SK-N-SH (cell line): Measurements from ENCODE around the gene AFF1. TPM values are rescaled to one million over a fixed set of nuclear protein-coding genes. Genes with fewer than 3 reads are reported as not detected.
A peak's percentile ranks its signal among the peaks of the same experiment; 100 is the strongest.

ENCODE experiments used
- CTCF ChIA-PET: fragments of 300-600, 350-600 bp; formaldehyde crosslinking; extraction: SDS; loops from one replicate; lab custom pipeline; 2021; lab: Yijun Ruan, JAX
- POLR2A ChIA-PET: fragments of 350-600 bp; sonication (Branson Sonifier 250); formaldehyde crosslinking; extraction: SDS; loops from one replicate; lab custom pipeline; 2020; ENCODE audit warnings: antibody characterized with exemption, inconsistent platforms; lab: Yijun Ruan, JAX
- DNase-seq: peaks from one replicate; pipeline ENCODE4 v3.0.0; 2012
- H2AFZ ChIP-seq: fragments of 200-600 bp; sonication (generic); 2 replicates; pipeline ENCODE4 v1.8.1; 2016; ENCODE audit warnings: antibody characterized with exemption, mild to moderate bottlenecking, low read depth
- H3F3A ChIP-seq: fragments of 200-600 bp; sonication (generic); replicated peaks from 2 replicates; pipeline ENCODE3; 2016; ENCODE audit warnings: antibody characterized with exemption, mild to moderate bottlenecking; ENCODE audit not compliant: insufficient read depth
- H3K27ac ChIP-seq, 2 experiments: fragments of 200-500 bp in 1 of 2; fragments of 200-600 bp in 1 of 2; sonication (Bioruptor generic) in 1 of 2; sonication (generic), shearing (Covaris generic) in 1 of 2; 2 replicates each; pipeline versions ENCODE4 v1.5.1 to v1.6.1; 2014 to 2016; ENCODE audit warnings: low read depth in 2 of 2, inconsistent platforms in 1 of 2, low read length in 1 of 2, mild to moderate bottlenecking in 1 of 2, mixed read lengths in 1 of 2
- H3K27me3 ChIP-seq: fragments of 200-600 bp; sonication (generic), shearing (Covaris generic); 2 replicates; pipeline ENCODE4 v1.6.1; 2016; ENCODE audit warnings: mixed run types; ENCODE audit not compliant: insufficient read depth
- H3K36me3 ChIP-seq, 2 experiments: fragments of 200-500 bp in 1 of 2; fragments of 200-600 bp in 1 of 2; sonication (Bioruptor generic) in 1 of 2; sonication (generic) in 1 of 2; replicated peaks in 1 of 2; 2 replicates each; pipeline versions ENCODE3 to v1.5.1; 2014 to 2016; ENCODE audit warnings: low read length in 1 of 2, mild to moderate bottlenecking in 1 of 2; ENCODE audit not compliant: insufficient read depth in 2 of 2, control insufficient read depth in 1 of 2
- H3K4me1 ChIP-seq, 2 experiments: fragments of 200-500 bp in 1 of 2; fragments of 200-600 bp in 1 of 2; sonication (Bioruptor generic) in 1 of 2; sonication (generic), shearing (Covaris generic) in 1 of 2; 2 replicates each; pipeline versions ENCODE4 v1.5.1 to v1.6.1; 2014 to 2016; ENCODE audit warnings: low read depth in 1 of 2, low read length in 1 of 2, mixed run types in 1 of 2; ENCODE audit not compliant: insufficient read depth in 2 of 2, control insufficient read depth in 1 of 2
- H3K4me2 ChIP-seq: fragments of 200-600 bp; sonication (generic), shearing (Covaris generic); 2 replicates; pipeline ENCODE4 v1.6.1; 2017; ENCODE audit warnings: mixed run types
- H3K4me3 ChIP-seq, 2 experiments: fragments of 200-500 bp in 1 of 2; fragments of 200-600 bp in 1 of 2; sonication (Bioruptor generic) in 1 of 2; sonication (generic), shearing (Covaris generic) in 1 of 2; 2 replicates each; pipeline versions ENCODE4 v1.5.1 to v1.8.1; 2014 to 2016; ENCODE audit warnings: low read depth in 2 of 2, inconsistent platforms in 1 of 2, low read length in 1 of 2, mild to moderate bottlenecking in 1 of 2, mixed read lengths in 1 of 2, moderate library complexity in 1 of 2
- H3K79me2 ChIP-seq: fragments of 200-600 bp; sonication (generic); 2 replicates; pipeline ENCODE4 v1.8.1; 2017; ENCODE audit warnings: mild to moderate bottlenecking; ENCODE audit not compliant: insufficient read depth
- H3K9ac ChIP-seq: fragments of 200-600 bp; sonication (generic); 2 replicates; pipeline ENCODE4 v1.6.1; 2017; ENCODE audit warnings: mixed run types
- H3K9me2 ChIP-seq: fragments of 200-600 bp; sonication (generic); 2 replicates; pipeline ENCODE4 v1.6.1; 2017; ENCODE audit warnings: mixed run types
- H3K9me3 ChIP-seq: fragments of 200-600 bp; sonication (generic); 2 replicates; pipeline ENCODE4 v1.6.1; 2017; ENCODE audit warnings: mixed run types, mild to moderate bottlenecking, moderate library complexity
- H4K20me1 ChIP-seq: fragments of 200-600 bp; sonication (generic); 2 replicates; pipeline ENCODE4 v1.6.1; 2017; ENCODE audit warnings: mild to moderate bottlenecking, mixed run types; ENCODE audit not compliant: insufficient read depth
- CHD2 ChIP-seq: fragments of 150-350 bp; IDR thresholded peaks from 2 replicates; pipeline ENCODE4 v1.6.1; 2018; ENCODE audit warnings: low read length; ENCODE audit not compliant: partially characterized antibody
- ELF1 ChIP-seq: IDR thresholded peaks from 2 replicates; pipeline ENCODE4 v1.4.0; 2012
- EZH2phosphoT487 ChIP-seq: fragments of 200-600 bp; sonication (generic); IDR thresholded peaks from 2 replicates; pipeline ENCODE4 v1.6.1; 2017; ENCODE audit warnings: low read depth, mixed run types, mild to moderate bottlenecking, antibody characterized with exemption, moderate library complexity, borderline replicate concordance
- FOSL2 ChIP-seq: IDR thresholded peaks from 2 replicates; pipeline ENCODE4 v1.4.0; 2012; ENCODE audit warnings: low read depth, mild to moderate bottlenecking, moderate library complexity, borderline replicate concordance
- FOXJ3 ChIP-seq: sonication (generic); formaldehyde crosslinking; IDR thresholded peaks from 2 replicates; pipeline ENCODE4 v1.5.1; 2020; ENCODE audit warnings: mild to moderate bottlenecking, missing genetic modification reagents
- FOXM1 ChIP-seq: IDR thresholded peaks from 2 replicates; pipeline ENCODE4 v1.4.0; 2012; ENCODE audit warnings: low read depth, mild to moderate bottlenecking
- GATA2 ChIP-seq: sonication (generic); formaldehyde crosslinking; IDR thresholded peaks from 2 replicates; pipeline ENCODE4 v1.5.0; 2020; ENCODE audit warnings: mild to moderate bottlenecking, missing genetic modification reagents
- JUND ChIP-seq: IDR thresholded peaks from 2 replicates; pipeline ENCODE4 v1.4.0; 2012
- MEF2A ChIP-seq: IDR thresholded peaks from 2 replicates; pipeline ENCODE4 v1.4.0; 2012; ENCODE audit warnings: low read depth, borderline replicate concordance
- MXI1 ChIP-seq: IDR thresholded peaks from 2 replicates; pipeline ENCODE4 v1.6.1; 2012; ENCODE audit warnings: mild to moderate bottlenecking, low read depth, low read length, improper control_type of control experiment
- NFIC ChIP-seq: IDR thresholded peaks from 2 replicates; pipeline ENCODE4 v1.4.0; 2012; ENCODE audit warnings: borderline replicate concordance
- NRF1 ChIP-seq: IDR thresholded peaks from 2 replicates; pipeline ENCODE4 v1.6.1; 2012; ENCODE audit warnings: low read depth, mild to moderate bottlenecking, low read length
- PBX3 ChIP-seq: IDR thresholded peaks from 2 replicates; pipeline ENCODE4; 2012
- POLR2AphosphoS5 ChIP-seq: IDR thresholded peaks from 2 replicates; pipeline ENCODE4 v1.6.1; 2012; ENCODE audit warnings: low read depth, low read length
- RAD21 ChIP-seq: IDR thresholded peaks from 2 replicates; pipeline ENCODE4 v1.6.1; 2012; ENCODE audit warnings: mild to moderate bottlenecking, low read length
- RCOR1 ChIP-seq: fragments of 150-350 bp; IDR thresholded peaks from 2 replicates; pipeline ENCODE4 v1.6.1; 2017; ENCODE audit warnings: antibody characterized with exemption, low read length
- SMC3 ChIP-seq: IDR thresholded peaks from 2 replicates; pipeline ENCODE4 v1.6.1; 2012; ENCODE audit warnings: low read depth, low read length, improper control_type of control experiment
- TAF1 ChIP-seq: IDR thresholded peaks from 2 replicates; pipeline ENCODE4 v1.6.1; 2012; ENCODE audit warnings: low read depth, mild to moderate bottlenecking, low read length, moderate library complexity, borderline replicate concordance
- TEAD4 ChIP-seq: IDR thresholded peaks from 2 replicates; pipeline ENCODE4 v1.4.0; 2012; ENCODE audit warnings: mild to moderate bottlenecking, borderline replicate concordance; ENCODE audit not compliant: insufficient read depth
- WGBS: methylation state at CpG from one replicate; pipeline ENCODE4 v1.1.6; 2017; ENCODE audit warnings: low lambda C conversion rate; 5-methylcytosine and 5-hydroxymethylcytosine counted together
- polyA plus RNA-seq, 3 experiments: library from polyadenylated mRNA; depleted of rRNA; stranded (reverse); fragments of >200 nt; gene quantifications; 2 replicates each; pipeline ENCODE4 v1.2.3, GENCODE V29; 2012
- TF ChIP-seq, protein P1 (sequence below): IDR thresholded peaks from 2 replicates; pipeline ENCODE4 v1.4.0; 2012; ENCODE audit warnings: low read depth, borderline replicate concordance
- TF ChIP-seq, protein P2 (sequence below): fragments of 200-600 bp; sonication (generic); IDR thresholded peaks from 2 replicates; pipeline ENCODE4 v1.6.1; 2017; ENCODE audit warnings: antibody characterized with exemption, mild to moderate bottlenecking, moderate library complexity
- TF ChIP-seq, protein P3 (sequence below): IDR thresholded peaks from 2 replicates; pipeline ENCODE4 v1.4.0; 2012; ENCODE audit warnings: low read depth
- TF ChIP-seq, protein P4 (sequence below): IDR thresholded peaks from 2 replicates; pipeline ENCODE4 v1.6.1; 2012; ENCODE audit warnings: mild to moderate bottlenecking, low read depth, low read length, moderate library complexity
- TF ChIP-seq, protein P5 (sequence below): fragments of 150-350 bp; IDR thresholded peaks from 2 replicates; pipeline ENCODE4 v1.6.1; 2016; ENCODE audit warnings: mild to moderate bottlenecking, low read depth, low read length

AFF1 gene
- polyA plus RNA-seq, 1 of the 3 experiments (the other 2 are of a cell fraction), result 2.7 TPM

DNA sequence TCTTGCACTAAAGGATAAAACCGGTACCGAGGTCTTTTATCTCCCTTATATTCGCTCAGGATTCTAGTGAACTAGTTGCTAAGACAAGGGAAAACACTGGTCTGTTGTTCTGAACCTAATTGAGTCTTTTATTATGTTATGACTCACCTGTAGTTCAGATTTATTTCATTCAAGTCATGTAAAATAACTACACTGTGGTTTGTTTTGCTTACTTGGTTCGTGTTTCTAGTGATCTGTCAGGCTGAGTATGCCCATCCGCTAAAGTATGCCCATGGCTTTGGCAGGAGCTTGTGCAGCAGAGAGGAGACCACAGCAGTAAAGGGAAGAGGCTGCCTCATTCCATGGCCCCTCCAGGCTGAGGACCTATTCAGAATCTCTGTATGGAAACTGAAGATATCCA lies 126.1 kb downstream of the AFF1 start:
- H3K4me2 ChIP-seq, result no peak overlapping the region
- peak overlapping the region in 1 of 2 experiments; percentile 46; a peak in 2 of 4 replicates for H3K27ac ChIP-seq
- ChIA-PET CTCF (no interaction called here), POLR2A (no interaction called here)
- peaks cover 4% of the 10 kb centered on the region; the same call in 1 of the 2 replicates for H4K20me1 ChIP-seq
- H3K36me3 ChIP-seq, result no peaks in the 10 kb centered on the region
- no peaks in the 10 kb centered on the region for H3K27me3 ChIP-seq
- H3K4me1 ChIP-seq, result peaks cover 2 to 4% of the 10 kb centered on the region in 2 experiments; a peak in 1 of 4 replicates
- H3K9ac ChIP-seq, result no peak overlapping the region
- H3K79me2 ChIP-seq, result peaks cover 10% of the 10 kb centered on the region; the same call in 1 of the 2 replicates
- no peak for DNase-seq
- H3K4me3 ChIP-seq, result no peak overlapping the region
- H3F3A ChIP-seq, result no peaks in the 10 kb centered on the region
- no peak overlapping the region for H2AFZ ChIP-seq
- no peaks in the 10 kb centered on the region for H3K9me2 ChIP-seq
- WGBS, result 71% methylated on average over 5 of the region's 5 CpGs
- H3K9me3 ChIP-seq, result no peaks in the 10 kb centered on the region
- TF ChIP-seq NFIC (no peak), MXI1 (no peak), GATA2 (CRISPR knock-in tag) (no peak), NRF1 (no peak), JUND (peak; percentile 60), TEAD4 (no peak), MEF2A (no peak), RAD21 (no peak), PBX3 (peak; percentile 60), ELF1 (no peak), FOXJ3 (no peak), SMC3 (no peak), FOXM1 (no peak), CHD2 (no peak), POLR2AphosphoS5 (no peak), RCOR1 (no peak), EZH2phosphoT487 (no peak), TAF1 (no peak), FOSL2 (peak; percentile 61)
- TF ChIP-seq, protein P1, sequence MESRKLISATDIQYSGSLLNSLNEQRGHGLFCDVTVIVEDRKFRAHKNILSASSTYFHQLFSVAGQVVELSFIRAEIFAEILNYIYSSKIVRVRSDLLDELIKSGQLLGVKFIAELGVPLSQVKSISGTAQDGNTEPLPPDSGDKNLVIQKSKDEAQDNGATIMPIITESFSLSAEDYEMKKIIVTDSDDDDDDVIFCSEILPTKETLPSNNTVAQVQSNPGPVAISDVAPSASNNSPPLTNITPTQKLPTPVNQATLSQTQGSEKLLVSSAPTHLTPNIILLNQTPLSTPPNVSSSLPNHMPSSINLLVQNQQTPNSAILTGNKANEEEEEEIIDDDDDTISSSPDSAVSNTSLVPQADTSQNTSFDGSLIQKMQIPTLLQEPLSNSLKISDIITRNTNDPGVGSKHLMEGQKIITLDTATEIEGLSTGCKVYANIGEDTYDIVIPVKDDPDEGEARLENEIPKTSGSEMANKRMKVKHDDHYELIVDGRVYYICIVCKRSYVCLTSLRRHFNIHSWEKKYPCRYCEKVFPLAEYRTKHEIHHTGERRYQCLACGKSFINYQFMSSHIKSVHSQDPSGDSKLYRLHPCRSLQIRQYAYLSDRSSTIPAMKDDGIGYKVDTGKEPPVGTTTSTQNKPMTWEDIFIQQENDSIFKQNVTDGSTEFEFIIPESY, result no peak
- TF ChIP-seq, protein P2, sequence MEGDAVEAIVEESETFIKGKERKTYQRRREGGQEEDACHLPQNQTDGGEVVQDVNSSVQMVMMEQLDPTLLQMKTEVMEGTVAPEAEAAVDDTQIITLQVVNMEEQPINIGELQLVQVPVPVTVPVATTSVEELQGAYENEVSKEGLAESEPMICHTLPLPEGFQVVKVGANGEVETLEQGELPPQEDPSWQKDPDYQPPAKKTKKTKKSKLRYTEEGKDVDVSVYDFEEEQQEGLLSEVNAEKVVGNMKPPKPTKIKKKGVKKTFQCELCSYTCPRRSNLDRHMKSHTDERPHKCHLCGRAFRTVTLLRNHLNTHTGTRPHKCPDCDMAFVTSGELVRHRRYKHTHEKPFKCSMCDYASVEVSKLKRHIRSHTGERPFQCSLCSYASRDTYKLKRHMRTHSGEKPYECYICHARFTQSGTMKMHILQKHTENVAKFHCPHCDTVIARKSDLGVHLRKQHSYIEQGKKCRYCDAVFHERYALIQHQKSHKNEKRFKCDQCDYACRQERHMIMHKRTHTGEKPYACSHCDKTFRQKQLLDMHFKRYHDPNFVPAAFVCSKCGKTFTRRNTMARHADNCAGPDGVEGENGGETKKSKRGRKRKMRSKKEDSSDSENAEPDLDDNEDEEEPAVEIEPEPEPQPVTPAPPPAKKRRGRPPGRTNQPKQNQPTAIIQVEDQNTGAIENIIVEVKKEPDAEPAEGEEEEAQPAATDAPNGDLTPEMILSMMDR, result no peak
- TF ChIP-seq, protein P3, sequence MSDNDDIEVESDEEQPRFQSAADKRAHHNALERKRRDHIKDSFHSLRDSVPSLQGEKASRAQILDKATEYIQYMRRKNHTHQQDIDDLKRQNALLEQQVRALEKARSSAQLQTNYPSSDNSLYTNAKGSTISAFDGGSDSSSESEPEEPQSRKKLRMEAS, result no peak
- TF ChIP-seq, protein P4, sequence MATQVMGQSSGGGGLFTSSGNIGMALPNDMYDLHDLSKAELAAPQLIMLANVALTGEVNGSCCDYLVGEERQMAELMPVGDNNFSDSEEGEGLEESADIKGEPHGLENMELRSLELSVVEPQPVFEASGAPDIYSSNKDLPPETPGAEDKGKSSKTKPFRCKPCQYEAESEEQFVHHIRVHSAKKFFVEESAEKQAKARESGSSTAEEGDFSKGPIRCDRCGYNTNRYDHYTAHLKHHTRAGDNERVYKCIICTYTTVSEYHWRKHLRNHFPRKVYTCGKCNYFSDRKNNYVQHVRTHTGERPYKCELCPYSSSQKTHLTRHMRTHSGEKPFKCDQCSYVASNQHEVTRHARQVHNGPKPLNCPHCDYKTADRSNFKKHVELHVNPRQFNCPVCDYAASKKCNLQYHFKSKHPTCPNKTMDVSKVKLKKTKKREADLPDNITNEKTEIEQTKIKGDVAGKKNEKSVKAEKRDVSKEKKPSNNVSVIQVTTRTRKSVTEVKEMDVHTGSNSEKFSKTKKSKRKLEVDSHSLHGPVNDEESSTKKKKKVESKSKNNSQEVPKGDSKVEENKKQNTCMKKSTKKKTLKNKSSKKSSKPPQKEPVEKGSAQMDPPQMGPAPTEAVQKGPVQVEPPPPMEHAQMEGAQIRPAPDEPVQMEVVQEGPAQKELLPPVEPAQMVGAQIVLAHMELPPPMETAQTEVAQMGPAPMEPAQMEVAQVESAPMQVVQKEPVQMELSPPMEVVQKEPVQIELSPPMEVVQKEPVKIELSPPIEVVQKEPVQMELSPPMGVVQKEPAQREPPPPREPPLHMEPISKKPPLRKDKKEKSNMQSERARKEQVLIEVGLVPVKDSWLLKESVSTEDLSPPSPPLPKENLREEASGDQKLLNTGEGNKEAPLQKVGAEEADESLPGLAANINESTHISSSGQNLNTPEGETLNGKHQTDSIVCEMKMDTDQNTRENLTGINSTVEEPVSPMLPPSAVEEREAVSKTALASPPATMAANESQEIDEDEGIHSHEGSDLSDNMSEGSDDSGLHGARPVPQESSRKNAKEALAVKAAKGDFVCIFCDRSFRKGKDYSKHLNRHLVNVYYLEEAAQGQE, result no peak
- TF ChIP-seq, protein P5, sequence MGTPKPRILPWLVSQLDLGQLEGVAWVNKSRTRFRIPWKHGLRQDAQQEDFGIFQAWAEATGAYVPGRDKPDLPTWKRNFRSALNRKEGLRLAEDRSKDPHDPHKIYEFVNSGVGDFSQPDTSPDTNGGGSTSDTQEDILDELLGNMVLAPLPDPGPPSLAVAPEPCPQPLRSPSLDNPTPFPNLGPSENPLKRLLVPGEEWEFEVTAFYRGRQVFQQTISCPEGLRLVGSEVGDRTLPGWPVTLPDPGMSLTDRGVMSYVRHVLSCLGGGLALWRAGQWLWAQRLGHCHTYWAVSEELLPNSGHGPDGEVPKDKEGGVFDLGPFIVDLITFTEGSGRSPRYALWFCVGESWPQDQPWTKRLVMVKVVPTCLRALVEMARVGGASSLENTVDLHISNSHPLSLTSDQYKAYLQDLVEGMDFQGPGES, result no peak
